Effector memory CD4-positive, alpha-beta T cell (primary cell): ENCODE measurements around the gene PLA2R1.

Source experiments
- DNase-seq, 3 donors: peaks; one replicate each; pipeline ENCODE4 v3.0.0-alpha.2; 2020
- H3K27ac ChIP-seq: 2 replicates; pipeline ENCODE4 v1.7.0; 2013; ENCODE audit warnings: mild to moderate bottlenecking, low read length, moderate library complexity; ENCODE audit not compliant: insufficient read depth, poor library complexity, severe bottlenecking
- H3K27me3 ChIP-seq: replicated peaks from 2 replicates; pipeline ENCODE4 v1.7.0; 2013; ENCODE audit warnings: mild to moderate bottlenecking, low read length; ENCODE audit not compliant: insufficient read depth, control insufficient read depth, poor library complexity, severe bottlenecking
- H3K36me3 ChIP-seq: 2 replicates; pipeline ENCODE4 v1.7.0; 2013; ENCODE audit warnings: mild to moderate bottlenecking, low read length, moderate library complexity; ENCODE audit not compliant: control insufficient read depth, insufficient read depth
- H3K4me1 ChIP-seq: 2 replicates; pipeline ENCODE4 v1.7.0; 2013; ENCODE audit warnings: low read length, mild to moderate bottlenecking; ENCODE audit not compliant: control insufficient read depth, insufficient read depth, poor library complexity, severe bottlenecking
- H3K4me3 ChIP-seq: 2 replicates; pipeline ENCODE4 v1.7.0; 2013; ENCODE audit warnings: low read length, low read depth, mild to moderate bottlenecking; ENCODE audit not compliant: insufficient read depth, poor library complexity, severe bottlenecking
- H3K9me3 ChIP-seq: 2 replicates; pipeline ENCODE4 v1.7.0; 2013; ENCODE audit warnings: mild to moderate bottlenecking, low read length, moderate library complexity; ENCODE audit not compliant: control insufficient read depth

Gene PLA2R1

DNA sequence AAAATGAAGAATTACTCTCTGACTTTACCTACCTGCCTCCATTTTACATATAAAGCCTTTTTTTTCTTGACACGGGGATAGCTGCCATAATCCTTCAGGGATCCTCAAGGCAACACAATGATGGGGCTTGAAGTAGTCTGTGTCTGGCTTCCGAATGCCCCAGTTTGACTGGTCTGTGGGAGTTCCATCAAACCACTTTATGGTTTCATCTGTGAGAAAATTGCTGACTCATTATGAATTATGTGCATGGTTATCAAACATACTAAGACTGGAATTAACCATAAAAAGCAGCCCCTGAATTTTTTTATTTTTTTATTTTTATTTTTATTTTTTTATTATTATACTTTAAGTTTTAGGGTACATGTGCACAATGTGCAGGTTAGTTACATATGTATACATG, 117.5 kb downstream of the PLA2R1 start:
- H3K27ac ChIP-seq: no peak overlapping the region
- no peak for DNase-seq

DNA sequence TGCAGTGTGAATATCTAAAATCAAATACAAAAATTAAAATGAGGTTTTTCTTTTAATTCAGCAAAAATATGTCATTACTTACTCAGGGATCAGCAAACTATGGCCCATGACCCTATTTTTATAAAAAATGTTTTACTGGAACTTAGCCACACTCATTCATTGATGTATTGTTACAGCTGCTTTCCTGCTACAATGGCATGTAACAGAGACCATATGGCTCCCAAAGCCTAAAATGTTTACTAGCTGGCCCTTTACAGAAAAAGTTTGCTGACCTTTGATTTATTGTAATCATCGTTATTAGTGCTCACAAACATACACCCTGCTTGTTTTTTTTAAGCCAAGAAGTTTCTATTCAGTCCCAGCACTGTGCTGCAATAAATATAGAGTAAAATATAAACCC, 120.3 kb downstream of the PLA2R1 start:
- Histone ChIP-seq H3K4me3 (no peak overlapping the region), H3K27me3 (no peaks in the 10 kb centered on the region), H3K9me3 (no peaks in the 10 kb centered on the region), H3K4me1 (no peaks in the 10 kb centered on the region), H3K36me3 (no peaks in the 10 kb centered on the region), H3K27ac (no peak overlapping the region)
- no peak for DNase-seq

More for the DNA sequence above, 117.5 kb downstream of the PLA2R1 start:
- no peaks in the 10 kb centered on the region for H3K9me3 ChIP-seq
- no peaks in the 10 kb centered on the region for H3K27me3 ChIP-seq
- H3K4me1 ChIP-seq: no peaks in the 10 kb centered on the region
- H3K4me3 ChIP-seq: no peak overlapping the region
- H3K36me3 ChIP-seq: no peaks in the 10 kb centered on the region

DNA sequence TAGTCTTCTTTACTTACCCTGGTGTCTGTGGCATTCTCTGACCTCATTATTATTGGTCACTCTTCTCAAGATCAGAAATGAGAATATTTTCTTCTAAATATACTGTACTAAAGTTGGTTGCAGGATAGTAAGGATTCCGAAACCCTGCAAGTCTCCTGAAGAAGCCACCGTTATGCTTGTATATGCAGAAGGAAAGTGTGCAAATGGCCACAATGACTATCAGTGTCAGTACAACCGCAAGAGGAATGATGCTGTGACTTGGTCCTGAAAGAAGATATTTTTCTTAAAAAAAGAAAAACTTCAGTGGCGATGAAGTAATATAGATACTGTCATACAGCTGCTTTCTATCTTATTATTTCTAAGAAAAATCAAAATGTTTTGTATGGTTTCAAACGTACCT, 120.7 kb downstream of the PLA2R1 start:
- no peak for DNase-seq
- no peak overlapping the region for H3K4me3 ChIP-seq

DNA sequence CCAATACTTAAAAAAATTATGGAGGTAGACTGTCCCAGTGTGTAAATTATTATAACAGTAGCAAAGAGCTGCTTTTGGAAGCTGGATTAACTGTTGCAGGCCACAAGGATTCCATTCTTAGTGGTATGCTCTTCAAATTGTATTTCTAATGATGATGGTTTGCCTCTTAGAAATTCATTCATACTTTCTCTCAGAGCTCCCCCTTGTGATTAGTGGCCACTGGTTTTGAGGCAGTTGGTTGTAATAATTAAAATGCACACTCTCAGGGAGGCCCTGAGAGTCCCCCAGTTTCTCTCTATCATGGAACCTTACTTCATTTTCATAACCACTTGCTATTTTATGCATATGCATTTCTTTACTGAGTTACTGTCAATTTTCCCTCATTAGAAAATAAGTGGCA, 122.5 kb downstream of the PLA2R1 start:
- no peaks in the 10 kb centered on the region for H3K36me3 ChIP-seq
- no peaks in the 10 kb centered on the region for H3K9me3 ChIP-seq
- H3K27me3 ChIP-seq: no peaks in the 10 kb centered on the region
- DNase-seq: no peak
- no peak overlapping the region for H3K4me3 ChIP-seq
- no peaks in the 10 kb centered on the region for H3K4me1 ChIP-seq
- no peak overlapping the region for H3K27ac ChIP-seq

More for the DNA sequence above, 120.7 kb downstream of the PLA2R1 start:
- no peaks in the 10 kb centered on the region for H3K4me1 ChIP-seq
- H3K9me3 ChIP-seq: no peaks in the 10 kb centered on the region
- H3K36me3 ChIP-seq: no peaks in the 10 kb centered on the region
- no peak overlapping the region for H3K27ac ChIP-seq
- H3K27me3 ChIP-seq: no peaks in the 10 kb centered on the region

DNA sequence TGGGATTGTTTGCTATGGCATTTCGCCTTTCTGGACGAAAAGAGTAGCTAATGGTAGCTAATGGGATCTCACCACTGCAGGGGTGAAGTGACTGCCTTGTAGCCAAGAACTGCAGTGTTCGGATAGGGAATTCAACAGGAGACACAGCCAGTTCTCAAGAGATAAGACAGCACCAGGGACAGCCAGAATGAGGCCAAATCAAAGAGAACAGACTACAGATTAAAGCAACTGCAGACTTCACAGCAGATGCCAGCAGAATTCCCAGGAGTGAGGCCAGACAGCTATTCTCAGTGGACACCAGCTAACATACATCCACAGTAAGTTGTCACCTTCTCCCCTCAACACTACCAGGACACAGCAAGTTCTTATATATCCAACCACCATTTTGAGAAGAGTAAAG, 124.0 kb downstream of the PLA2R1 start:
- Histone ChIP-seq H3K36me3 (no peaks in the 10 kb centered on the region), H3K27me3 (no peaks in the 10 kb centered on the region), H3K27ac (no peak overlapping the region), H3K9me3 (no peaks in the 10 kb centered on the region), H3K4me3 (no peak overlapping the region), H3K4me1 (no peaks in the 10 kb centered on the region)
- DNase-seq: no peak

DNA sequence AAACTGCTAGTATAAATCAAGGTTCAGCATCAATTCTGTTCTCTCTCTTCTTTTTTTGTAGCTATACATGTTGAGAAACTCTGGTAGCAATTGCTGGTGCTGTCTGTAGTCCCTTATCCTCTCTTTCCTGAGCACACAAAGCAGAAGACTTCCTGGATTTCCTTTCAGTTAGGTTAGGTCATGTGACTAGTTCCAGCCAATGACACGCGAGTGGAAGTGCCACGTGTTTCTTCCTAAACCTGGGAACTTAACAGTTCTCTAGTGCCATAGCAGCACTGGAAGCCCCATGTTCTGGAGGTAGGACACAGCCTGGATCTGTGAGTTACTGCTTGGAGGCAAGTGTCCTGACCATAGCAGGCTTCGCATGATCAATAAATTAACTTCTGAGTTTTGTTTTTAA, 125.9 kb downstream of the PLA2R1 start:
- Histone ChIP-seq H3K9me3 (no peaks in the 10 kb centered on the region), H3K27me3 (no peaks in the 10 kb centered on the region), H3K4me1 (no peaks in the 10 kb centered on the region), H3K27ac (no peak overlapping the region), H3K36me3 (no peaks in the 10 kb centered on the region), H3K4me3 (no peak overlapping the region)
- DNase-seq: no peak

DNA sequence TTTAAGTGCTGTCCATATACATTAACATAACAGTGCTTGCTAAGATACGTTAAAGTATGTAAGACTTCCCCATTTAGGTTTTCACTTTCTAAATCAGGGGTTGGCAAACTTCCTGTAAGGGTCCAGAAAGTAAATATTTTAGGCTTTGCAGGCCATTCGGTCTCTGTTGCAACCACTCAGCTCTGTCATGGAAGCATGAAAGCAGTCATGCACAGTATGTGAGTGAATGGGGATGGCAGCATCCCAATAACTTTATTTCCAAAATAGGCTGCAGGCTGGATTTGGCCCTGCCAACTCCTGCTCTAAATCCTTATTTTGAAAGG, 128.7 kb downstream of the PLA2R1 start:
- no peaks in the 10 kb centered on the region for H3K36me3 ChIP-seq
- no peaks in the 10 kb centered on the region for H3K27me3 ChIP-seq
- no peaks in the 10 kb centered on the region for H3K4me1 ChIP-seq
- H3K9me3 ChIP-seq: no peaks in the 10 kb centered on the region
- DNase-seq: no peak
- no peak overlapping the region for H3K27ac ChIP-seq
- no peak overlapping the region for H3K4me3 ChIP-seq

DNA sequence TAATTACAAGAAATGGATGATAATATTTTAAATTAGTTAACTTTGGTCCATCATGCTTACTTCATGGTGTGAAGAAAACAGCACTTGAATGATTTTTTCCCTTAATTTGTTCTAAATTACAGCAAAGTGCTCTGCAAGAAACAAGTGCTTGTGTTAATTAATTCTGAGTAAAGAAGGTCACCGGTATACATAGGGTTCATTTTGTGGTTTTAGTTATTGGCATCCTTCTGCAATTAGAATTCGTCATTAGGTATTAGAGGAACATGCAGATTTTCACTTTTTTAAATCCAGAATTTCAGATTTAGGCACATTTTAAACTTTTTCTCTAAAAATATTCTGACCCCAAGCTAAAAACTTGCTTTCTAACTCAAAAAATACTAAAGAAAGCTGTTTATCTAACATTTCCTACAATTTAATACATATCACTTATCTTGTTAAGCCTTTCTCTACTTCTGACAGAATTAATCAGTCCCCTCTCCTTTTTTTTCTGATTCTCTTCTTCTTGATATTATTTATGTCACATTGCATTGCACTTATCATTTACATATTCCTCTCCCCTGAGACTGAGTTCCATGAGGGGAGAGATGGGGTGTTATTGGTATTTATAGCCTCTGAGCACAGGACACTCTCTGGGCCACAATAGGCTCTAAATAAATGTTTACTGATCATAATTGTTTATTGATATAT, 129.2 kb downstream of the PLA2R1 start:
- Histone ChIP-seq H3K9me3 (no peaks in the 10 kb centered on the region), H3K4me3 (no peak overlapping the region), H3K27me3 (no peaks in the 10 kb centered on the region), H3K36me3 (no peaks in the 10 kb centered on the region), H3K27ac (no peak overlapping the region), H3K4me1 (no peaks in the 10 kb centered on the region)
- DNase-seq: no peak

DNA sequence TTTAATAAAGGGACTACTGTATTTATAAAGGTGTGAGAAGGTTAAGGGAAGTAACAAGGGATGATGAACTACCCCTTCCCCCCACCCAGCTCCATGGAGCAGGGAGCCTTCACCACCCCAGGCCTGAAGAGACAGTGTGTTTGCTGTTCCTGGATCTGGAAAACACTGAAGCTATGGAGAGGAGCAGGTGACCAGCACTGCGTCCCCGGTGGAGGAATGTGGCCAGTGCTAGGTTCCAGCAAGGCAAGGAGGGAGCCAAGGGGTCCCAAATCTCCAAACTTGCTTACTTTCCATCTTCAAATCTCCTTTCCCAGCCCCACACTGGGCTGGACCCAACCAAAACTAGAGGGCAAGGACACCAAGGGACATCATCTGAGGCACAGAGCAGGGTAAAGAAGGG, 135.7 kb downstream of the PLA2R1 start:
- no peaks in the 10 kb centered on the region for H3K36me3 ChIP-seq
- no peaks in the 10 kb centered on the region for H3K9me3 ChIP-seq
- no peaks in the 10 kb centered on the region for H3K4me1 ChIP-seq
- DNase-seq: no peak
- H3K27me3 ChIP-seq: peaks cover 2% of the 10 kb centered on the region
- H3K4me3 ChIP-seq: no peak overlapping the region
- H3K27ac ChIP-seq: no peak overlapping the region

DNA sequence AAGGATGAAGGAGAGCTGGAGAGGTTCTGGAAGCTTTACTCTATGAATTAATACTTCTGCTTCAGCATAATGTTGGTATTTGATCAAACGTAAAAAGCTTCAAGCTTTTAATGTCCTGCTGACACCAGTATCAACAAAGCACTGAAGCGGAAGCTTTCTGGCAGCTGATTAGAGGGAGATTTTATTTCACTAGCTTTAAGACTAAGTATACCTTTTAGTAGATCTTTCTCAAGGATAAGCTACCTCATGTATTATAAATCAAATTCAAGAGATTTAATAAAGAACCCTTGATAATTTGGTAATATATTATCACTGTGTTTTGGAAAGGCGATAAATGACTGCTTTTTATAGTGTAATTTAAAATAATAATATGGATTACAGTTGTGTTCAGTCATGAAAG, 136.4 kb downstream of the PLA2R1 start:
- Histone ChIP-seq H3K4me3 (no peak overlapping the region), H3K27ac (no peak overlapping the region), H3K4me1 (no peaks in the 10 kb centered on the region), H3K27me3 (peaks cover 2% of the 10 kb centered on the region), H3K36me3 (no peaks in the 10 kb centered on the region), H3K9me3 (no peaks in the 10 kb centered on the region)
- no peak for DNase-seq
